CD4-positive, alpha-beta T cell treated with Interleukin-21 for 1 hour (primary cell): ENCODE results near the gene FREM3.

Experiments used
- DNase-seq: peaks from one replicate; pipeline ENCODE4 v3.0.0-alpha.2; 2020

FREM3 gene

DNA sequence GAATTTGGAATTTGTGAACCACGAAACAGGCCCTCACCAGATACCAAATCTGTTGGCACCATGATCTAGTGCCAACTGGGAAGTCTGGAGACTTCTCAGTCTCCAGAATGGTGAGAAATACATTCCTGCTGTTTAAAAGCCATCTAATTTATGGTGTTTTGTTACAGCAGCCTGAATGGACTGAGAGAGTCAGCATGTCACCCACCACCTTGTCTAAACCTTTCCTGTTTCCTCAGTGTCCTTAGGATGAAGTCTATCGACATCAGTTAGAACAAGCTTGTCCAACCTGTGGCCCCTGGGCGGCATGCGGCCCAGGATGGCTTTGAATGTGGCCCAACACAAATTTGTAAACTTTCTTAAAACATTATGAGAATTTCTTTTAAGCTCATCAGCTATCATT lies 42.1 kb downstream of the FREM3 start:
- DNase-seq = no peak

DNA sequence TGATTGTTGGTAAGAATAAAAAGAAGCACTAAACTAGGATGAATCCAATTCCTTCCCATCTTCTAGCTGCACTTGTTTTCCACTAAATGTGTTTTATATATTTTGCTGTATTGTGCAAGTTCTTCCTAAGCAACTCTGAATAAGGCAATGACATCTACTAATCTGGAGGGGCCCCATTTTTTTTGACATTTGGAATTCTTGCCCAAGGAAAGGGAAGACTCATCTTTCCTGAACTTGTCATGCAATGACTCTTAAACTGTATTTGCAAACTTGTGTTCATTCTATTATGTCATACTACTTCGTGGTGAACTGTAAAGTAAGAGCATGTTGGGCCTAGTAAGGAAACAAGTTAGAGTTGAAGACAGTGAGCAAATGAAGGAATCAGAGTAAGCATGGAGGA lies 45.9 kb downstream of the FREM3 start:
- no peak for DNase-seq

DNA sequence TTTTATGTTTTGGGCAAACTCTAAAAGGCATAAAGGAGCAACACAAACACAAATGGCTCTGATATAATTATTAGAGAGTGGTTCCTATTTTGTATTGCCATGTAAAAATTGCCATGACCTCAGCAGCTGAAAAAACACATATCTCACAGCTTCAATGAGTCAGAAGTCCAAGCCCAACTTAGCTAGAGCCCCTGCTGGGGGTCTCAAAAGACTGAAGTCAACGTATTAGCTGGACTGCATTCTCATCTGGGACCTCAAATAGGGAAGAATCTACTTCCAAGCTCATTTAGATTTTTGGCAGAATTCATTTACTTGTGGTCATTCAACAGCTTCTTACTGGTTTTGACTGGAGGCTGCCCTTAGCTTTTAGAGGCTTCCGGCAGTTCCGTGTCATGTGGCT lies 47.4 kb downstream of the FREM3 start:
- DNase-seq = no peak

DNA sequence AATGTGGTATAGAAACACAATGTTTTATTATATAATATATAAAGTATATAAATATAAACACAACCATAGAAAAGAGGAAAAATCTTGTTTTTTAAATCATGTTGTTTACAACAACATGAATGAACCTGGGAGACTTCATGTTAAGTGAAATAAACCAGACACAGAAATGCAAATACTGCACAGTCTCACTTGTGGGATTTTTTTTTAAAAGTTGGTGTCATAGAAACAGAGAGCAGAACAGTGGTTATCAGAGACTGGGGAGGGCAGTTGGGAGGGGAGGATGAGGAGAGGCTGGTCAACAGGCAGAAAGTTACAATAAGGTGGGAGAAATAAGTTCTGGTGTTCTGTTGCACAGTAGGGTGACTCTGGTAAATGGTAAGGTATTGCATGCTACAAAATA lies 57.1 kb downstream of the FREM3 start:
- DNase-seq = no peak

DNA sequence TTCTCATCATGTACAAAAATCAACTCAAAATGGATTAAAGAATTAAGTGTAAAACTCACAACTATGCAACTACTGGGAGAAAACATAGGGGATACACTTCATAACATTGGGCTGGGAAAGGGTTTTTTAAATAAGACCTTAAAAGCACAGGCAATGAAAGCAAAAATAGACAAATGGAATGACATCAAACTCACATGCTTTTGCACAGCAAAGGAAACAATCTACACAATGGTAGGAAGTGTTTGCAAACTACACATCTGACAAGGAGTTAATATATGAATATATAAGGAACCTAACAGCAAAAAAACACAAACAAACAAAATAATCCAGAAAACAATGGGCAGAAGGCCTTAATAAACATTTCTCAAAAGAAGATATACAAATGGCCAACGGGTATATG lies 57.9 kb downstream of the FREM3 start:
- no peak for DNase-seq

DNA sequence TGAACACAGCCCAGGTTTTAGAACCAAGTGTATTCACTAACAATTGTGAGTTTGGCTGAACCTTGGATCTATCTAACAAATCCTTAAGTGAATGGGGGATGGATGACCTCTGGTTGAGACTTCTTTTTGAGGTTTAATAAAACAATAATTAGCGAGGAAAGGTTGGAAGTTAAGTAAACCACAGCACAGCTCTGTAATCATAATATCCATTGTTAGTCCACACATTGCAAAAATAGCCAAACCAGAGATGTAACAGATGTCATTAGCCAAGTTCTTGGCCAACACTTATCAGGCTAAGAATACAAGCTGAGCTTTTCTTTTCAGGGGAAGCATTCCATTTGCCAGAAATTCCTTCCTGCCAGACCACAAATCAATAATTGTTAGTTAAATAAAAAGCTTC lies 59.1 kb downstream of the FREM3 start:
- no peak for DNase-seq

DNA sequence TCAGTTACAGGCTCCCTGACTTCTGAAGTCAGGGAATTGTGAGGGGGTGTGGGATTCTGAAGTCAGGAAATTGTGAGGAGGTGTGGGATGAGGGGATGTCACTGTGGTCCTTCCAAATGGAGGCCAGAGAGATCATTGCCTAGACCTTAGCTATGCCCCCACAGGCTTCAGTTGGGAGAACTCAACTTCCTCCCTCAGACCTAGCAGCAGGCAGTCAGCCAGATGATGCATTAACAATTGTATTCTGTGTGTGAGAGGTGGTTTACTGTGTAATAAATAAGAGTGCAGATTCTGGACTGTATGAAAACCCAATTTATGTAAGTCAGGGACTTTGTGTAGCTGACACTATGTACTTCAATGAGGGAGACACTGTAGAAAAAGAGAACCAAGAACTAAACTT lies 65.7 kb downstream of the FREM3 start:
- no peak for DNase-seq

DNA sequence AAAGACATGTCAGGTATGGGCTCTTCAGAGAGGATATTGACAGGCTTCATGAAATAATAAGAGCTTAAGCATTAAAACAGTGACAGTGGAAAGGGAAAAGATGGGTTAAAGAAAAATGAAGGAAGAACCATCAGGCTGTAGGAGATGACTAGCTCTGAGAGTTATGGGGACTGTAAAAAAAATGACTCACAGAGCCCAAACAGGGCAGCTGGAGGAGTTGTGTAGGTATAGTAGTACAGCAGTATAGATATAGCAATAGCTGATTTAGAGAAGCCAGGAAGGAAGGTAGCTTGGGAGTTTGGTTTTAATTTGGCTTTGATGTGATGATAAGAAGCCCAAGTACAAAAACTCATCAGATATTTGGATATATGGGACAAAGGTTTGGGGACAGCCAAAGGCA lies 66.6 kb downstream of the FREM3 start:
- no peak for DNase-seq

DNA sequence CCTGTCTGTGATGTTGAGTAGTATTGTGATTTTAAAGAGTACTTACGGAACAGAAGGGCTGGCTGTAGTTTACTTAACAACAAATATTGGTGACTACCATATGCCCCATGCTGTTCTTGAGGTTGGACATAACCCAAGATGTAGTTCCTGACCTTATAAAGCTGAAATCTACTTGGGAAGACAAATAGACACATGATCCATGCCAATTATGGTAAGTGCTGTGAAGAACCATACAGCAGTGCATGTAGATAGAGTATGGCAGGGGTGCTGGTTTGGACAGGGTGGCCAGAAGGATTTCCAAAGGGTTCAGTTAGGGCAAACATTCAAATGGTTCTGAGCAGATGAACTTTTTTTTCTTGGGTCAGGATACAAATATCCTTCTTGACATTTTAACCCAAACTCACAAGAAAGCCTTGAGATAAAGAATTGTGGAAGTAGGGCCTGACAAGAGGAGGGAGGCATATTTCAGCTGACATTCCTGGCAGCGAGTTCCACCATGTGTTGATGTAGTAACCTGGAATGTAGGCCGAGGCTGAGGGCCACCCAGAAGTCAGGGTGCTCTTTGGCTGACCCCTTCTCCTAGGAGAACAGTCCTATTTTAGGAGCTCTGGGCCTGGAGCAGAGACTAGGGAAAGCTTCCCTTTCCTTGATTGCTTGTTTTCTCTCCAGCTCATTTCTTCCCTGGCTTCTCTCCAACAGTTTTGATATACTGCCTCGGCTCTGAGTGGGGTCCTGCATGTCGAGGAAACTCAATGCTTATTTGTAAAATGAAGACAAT lies 74.2 kb downstream of the FREM3 start:
- DNase-seq = no peak

DNA sequence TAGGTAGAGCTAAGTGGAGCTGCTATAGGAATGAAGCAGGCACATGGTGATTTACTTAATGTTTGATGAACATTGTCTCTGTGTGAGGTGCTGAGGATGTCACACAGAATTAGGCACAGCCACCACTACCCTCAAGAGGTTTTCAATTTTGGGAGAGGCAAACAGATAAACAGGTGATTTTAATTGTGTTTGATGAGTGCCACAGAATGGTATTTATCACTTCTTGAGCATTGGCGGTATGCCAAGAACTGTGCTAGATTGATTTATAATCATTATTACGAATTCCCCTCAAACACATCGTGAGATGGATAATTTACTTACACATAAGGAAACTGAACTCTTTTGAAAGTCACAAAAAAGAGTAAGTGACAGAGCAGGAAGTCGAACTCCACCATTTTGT lies 74.8 kb downstream of the FREM3 start:
- DNase-seq = no peak

DNA sequence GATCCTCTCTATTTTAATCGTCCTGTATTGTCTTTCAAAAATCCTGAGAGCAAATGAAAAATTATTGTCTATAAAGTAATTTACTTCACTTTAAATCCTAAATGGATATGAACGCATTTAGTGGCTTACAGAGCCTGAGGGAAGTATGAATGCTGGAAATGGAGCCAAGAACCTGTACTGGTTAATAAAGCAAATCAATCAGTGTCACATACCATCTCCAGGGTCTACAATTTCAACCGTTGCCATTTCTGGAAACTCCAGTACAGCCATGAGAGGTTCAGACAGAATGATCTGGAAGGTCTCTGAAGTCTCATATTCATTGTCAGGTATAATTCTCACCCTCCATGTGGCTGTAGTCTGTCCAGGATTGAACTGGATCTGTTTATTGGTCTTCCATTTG lies 76.6 kb downstream of the FREM3 start:
- no peak for DNase-seq

DNA sequence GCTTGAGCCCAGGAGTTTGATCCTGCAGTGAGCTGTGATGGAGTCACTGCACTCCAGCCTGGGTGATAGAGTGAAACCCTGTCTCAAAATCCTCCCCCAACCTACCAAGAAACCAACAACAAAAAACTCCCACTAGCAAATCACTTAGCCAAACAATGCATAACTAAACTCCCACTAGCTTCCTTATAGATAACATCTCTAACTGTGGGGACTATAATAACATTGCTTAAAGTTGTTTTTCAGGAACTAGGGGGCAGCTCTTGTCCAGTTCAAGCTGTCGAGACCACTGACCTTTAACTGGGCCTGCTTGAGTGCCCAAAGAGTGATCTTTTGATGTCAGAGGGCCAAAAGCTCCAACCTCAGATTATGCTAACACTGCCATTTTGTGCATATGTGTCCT lies 81.7 kb downstream of the FREM3 start:
- no peak for DNase-seq

DNA sequence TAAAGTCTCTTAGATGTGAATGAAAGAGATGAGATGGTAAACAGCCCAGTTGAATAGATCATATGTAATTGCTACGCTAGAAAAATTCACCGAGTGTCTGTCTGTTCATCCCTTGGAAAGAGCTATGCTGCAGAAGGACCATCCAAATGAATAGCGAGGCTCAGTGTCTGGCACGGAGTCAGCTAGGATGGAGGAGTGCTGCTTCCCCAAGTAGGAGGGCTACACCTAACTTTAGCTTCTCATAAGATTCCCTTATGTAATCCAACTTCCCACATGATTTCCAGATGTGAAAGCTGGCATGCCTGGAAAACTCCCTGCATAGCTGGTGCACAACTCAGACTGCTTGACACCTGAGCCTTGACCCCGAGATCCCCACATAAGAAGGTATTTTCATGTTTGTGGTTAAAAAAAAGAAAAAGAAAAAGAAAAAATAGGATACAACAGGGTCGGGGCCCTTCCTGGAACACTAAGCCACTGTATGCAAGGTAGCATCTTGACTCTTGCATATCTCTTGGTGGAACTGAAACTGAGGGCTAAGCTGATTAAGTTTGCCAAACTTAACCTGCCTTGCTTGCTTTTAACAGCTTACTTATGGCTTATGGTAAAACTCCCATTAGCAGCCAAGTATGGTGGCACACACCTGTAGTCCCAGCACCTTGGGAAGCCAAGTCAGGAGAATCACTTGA lies 82.3 kb downstream of the FREM3 start:
- no peak for DNase-seq

DNA sequence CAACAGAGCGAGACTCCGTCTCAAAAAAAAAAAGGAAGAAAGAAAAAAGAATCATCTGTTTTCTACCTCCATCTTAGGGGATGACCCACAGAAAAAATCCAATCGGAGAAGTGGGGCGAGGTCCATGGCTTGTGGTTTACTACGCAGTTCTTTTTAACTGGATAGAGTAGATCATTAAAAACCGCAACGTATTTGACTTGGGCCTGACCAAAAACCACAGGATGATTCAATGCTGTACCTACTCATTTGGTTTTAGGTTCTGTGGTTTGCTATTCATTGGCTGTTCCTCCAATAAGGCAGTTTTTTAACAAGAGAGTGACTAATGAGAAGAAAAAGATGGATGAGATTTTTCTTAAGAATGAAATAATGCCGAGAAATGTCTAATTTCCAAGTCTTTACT lies 83.7 kb downstream of the FREM3 start:
- DNase-seq = no peak

DNA sequence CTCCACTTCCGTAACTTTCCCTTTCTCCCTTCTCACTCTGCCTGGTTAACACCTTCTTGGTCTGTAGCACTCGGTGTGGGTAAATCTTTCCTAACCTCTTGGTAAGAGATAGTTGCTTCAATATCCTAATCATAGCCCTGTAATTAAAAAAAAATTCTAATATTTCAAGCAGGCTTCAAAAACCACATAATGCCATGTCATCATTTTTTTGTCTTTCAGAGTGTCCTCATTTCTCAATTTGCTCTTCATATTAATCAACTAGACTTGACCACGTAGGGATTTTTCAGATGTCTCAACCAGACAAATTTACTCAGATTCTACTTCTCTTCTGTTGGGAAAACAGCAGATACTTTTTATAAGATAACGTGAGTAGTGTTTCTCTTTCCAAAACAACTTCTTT lies 91.0 kb downstream of the FREM3 start:
- no peak for DNase-seq

DNA sequence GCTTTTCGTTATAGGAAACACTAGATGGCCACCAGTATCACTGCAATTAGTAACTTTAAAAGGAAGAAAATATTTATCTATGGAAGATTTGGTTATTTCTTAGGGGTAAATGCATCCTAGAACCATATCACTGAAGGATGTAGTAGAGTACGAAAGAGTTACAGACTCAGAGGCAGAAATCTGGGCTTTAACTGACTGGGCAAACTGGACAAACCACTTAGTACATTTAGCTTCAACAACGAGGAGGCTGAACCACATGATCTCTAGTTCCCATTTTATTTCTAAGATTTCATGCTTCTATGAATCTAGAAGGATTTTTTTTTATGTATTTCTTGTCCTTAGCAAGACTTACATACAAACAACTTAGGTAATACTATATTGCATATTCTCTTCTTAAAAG lies 94.0 kb downstream of the FREM3 start:
- DNase-seq = no peak

DNA sequence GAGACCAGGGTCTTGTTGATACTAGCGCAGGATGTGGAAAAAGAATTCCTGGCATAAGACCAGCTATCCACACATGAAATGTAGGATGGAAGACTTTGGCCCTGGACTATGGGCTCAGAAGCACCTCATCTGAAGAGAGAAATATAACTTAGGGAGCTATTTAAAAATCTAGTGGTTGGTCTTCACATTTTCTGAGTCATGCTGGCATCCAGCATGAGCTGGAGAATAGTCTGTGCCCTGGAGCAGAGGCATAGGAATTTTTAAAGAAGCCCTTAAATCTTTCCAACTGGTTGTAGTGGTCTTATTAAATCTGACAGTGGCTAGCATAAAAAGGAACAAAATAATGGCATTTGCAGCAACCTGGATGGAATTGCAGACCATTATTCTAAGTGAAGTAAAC lies 100.6 kb downstream of the FREM3 start:
- no peak for DNase-seq

DNA sequence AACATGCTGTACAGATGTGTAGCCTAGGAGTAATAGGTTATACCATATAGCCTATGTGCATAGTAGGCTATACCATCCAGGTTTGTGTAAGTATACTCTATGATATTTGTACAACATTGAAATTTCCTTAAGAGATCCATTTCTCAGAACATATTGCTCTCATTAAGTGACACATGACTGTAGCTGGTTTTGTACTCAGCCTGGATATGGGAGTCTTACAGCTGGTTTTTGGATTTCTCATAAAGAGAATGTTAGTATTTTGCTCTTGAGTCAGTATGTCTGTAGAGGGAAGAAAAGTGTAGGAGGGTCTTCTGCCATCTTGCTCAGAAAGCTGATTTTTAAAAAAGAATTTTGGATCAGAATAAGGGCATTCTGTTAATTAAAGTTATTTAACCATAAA lies 101.7 kb downstream of the FREM3 start:
- no peak for DNase-seq

DNA sequence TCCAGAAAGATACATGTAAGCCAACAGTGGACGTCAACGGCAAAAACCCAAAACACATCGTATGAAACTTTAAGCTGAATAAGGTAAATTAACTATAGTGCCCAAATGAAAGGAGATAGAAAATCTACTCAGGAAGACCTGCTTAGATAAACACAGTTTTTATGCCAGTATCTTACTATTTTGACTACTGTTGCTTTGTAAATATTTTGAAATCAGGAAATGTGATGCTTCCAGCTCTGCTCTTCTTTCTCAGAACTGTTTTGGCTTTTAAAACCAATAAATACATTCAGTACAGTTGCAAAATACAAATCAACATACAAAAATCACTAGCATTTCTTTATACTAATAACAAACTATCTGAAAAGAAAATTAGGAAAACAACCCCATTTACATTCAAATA lies 103.2 kb downstream of the FREM3 start:
- DNase-seq = no peak

DNA sequence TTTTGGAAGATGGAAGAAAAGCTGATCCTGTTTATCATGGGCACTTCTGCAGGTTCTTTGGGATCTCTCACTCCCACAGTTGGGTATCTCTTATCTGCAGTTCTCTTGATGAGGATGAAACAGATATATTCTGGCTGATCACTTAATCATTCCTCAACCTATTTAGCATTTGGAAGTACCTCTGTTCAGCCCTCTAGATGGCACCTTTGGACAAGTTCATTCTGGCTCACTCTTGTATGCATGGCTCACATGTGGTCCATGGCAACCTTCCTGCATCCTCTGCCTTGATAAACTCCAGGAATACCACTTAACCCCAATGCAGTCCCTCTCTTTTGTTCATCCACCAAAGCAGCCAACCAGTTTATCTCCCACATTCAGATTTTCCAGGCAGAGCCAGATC lies 112.8 kb downstream of the FREM3 start:
- DNase-seq = no peak

DNA sequence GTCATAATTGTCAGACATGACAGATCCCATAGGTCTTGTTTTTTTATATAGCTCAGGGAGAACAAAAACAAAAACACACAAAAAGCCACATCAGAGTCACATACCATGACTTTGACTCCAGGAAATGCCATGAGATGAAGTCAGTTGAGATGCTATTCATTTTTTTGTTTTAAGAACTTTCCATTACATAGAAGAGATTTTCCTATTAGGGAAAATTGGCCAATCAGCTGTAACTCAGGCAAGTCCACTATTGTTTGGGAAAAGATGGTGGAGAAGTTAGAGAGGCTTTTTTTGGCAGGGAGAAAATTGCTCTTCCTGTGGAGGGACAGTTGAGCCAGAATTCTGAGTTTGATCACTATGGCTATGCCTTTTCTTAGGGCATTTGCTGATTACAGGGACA lies 114.4 kb downstream of the FREM3 start:
- DNase-seq = no peak

DNA sequence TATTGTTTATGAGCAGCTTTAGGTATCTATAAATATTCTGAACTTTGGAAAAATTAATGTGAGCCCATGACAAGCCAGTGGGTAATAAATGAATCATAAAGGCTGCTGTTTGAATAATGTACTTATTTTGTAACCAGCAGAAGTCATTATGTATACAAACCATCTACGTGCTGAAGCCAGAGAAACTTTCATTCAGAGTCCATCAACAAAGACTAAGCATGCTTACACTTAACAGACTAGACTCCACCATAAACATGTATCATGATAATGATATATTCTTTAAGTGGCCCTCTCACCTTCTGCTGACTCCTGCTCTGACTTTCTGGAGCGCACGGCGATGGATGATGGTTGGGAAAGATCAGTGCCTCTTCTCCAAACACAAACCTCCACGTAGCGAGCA lies 114.9 kb downstream of the FREM3 start:
- DNase-seq = no peak

DNA sequence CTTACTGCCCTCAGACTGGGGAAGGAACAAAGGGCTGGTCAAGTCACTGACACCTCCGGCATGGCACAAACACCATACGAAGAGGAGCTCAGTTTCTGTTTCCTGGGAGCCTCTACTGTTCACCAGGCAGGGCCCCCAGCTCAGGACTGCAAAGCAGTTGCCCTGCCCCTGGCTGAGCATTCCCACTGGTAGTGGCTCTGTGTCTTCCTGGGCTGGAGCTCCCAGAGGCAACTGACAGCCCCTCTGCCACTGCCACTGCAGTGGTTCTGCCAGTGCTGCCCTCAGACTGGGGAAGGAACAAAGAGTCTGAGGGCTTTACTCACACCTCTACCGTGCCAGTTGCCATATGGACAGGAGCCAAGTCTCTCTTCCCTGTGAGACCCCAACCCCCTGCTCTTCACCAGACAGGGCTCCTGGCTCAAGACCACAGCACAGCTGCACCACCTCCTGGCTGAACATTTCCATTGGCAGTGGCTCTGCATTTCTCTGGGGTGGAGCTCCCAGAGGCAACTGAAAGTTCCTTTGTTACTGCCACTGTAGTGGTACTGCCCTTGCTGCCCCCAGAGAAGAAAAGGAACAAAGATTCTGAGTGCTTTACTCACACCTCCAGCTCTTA lies 119.0 kb downstream of the FREM3 start:
- DNase-seq = no peak

DNA sequence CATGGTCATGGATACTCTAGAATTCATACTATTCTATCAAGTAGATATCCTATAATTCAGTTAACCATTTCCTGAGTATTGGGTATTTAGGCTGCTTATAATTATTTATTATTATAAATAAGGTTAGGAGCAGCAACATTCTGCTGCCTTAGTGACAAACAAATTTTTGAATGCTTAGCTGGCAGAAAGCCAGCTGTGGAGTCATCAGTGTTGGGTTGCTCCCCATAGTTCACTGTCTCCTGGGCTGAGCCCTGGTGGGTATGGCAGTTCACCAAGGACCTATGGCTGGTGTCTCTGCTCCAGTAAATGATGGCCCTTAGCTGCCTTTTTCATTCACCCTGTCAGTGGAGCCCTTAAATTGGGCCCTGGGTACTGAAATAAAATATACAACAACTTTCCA lies 125.1 kb downstream of the FREM3 start:
- no peak for DNase-seq

DNA sequence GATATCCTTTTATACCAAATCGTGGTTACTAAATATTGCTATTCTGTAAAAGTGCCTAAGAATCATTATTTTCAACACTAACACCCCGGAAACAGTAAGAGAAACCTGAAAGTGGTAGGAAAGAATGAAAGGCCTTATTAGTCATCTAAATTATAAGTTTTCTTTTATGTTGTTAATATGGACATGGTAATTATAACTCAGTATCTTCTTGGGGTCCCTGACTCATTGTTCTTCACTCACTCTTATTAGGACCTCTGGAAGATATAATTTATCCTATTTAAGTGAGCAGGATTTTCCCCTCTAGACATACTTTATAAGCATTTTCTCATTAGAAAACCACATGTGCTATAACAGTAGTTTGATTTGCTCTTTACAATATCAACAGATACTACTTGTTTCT lies 136.0 kb downstream of the FREM3 start:
- DNase-seq = no peak
